ENCODE data around the gene PLXNA4. TPM values are rescaled to one million over a fixed set of nuclear protein-coding genes. Genes with fewer than 3 reads are reported as not detected.

The PLXNA4 gene
- polyA plus RNA-seq, 1 donor (not counting 4 experiments of a cell fraction or from before 2014, with no cell fraction given): 0.01 TPM

GRCh38 chr7:132185150-132185549 lies 391.1 kb downstream of the PLXNA4 start:
- Histone ChIP-seq H3K4me1 (ENCODE audit: control insufficient read depth, extremely low read depth, insufficient read depth, low read length) (no peaks in the 10 kb centered on the region), H3K9me3 (ENCODE audit: control insufficient read depth, low read depth, low read length) (peaks cover 2% of the 10 kb centered on the region), H3K4me3 (ENCODE audit: control insufficient read depth in 2 of 3, extremely low read depth in 1 of 3, insufficient read depth in 2 of 3, low read depth in 1 of 3, low read length in 3 of 3) (no peak overlapping the region), H3K79me2 (ENCODE audit: control insufficient read depth, insufficient read depth, low read length) (no peaks in the 10 kb centered on the region), H3K9ac (ENCODE audit: control insufficient read depth, extremely low read depth, insufficient read depth, low read length) (no peak overlapping the region), H3K36me3 (ENCODE audit: control insufficient read depth in 2 of 2, extremely low read depth in 1 of 2, insufficient read depth in 2 of 2, low read length in 2 of 2) (no peaks in the 10 kb centered on the region), H3K4me2 (ENCODE audit: control insufficient read depth, extremely low read depth, insufficient read depth, low read depth, low read length) (no peak overlapping the region), H3K27me3 (ENCODE audit: control insufficient read depth, extremely low read depth, insufficient read depth, low read length) (peaks cover 15% of the 10 kb centered on the region), H2AFZ (ENCODE audit: control insufficient read depth, low read length) (no peak overlapping the region), H3K9me1 (ENCODE audit: control insufficient read depth, extremely low read depth, insufficient read depth, low read length) (no peaks in the 10 kb centered on the region), H4K20me1 (ENCODE audit: control insufficient read depth, extremely low read depth, insufficient read depth, low read length) (no peaks in the 10 kb centered on the region), H3K27ac (ENCODE audit: control insufficient read depth, insufficient read depth, low read length) (no peak overlapping the region)
- dilution Hi-C loops (cut with MboI; ENCODE audit: extremely low pct_ligation_motif_present, low sequenced_read_pairs): no loop called here
- no peak for TF ChIP-seq CTCF (optimal IDR thresholded peaks at IDR 0.05 in 1 of 3, IDR thresholded peaks at IDR 0.05 in 1 of 3, conservative IDR thresholded peaks at IDR 0.05 in 1 of 3; ENCODE audit: extremely low read depth in 1 of 3, insufficient read depth in 2 of 3, low read length in 3 of 3)
- no peak for TF ChIP-seq EZH2 (IDR thresholded peaks at IDR 0.05; ENCODE audit: low read length)
- DNase-seq (ENCODE audit: low read depth, low spot score) (no peak), FAIRE-seq (no peak)

- Histone ChIP-seq H3K27me3 (ENCODE audit: control insufficient read depth, extremely low read depth, insufficient read depth, low read length) (peaks cover 11% of the 10 kb centered on the region), H3K9me3 (ENCODE audit: control insufficient read depth, low read depth, low read length) (peaks cover 2% of the 10 kb centered on the region), H3K36me3 (ENCODE audit: control insufficient read depth in 2 of 2, extremely low read depth in 1 of 2, insufficient read depth in 2 of 2, low read length in 2 of 2) (no peaks in the 10 kb centered on the region), H3K27ac (ENCODE audit: control insufficient read depth, insufficient read depth, low read length) (no peak overlapping the region), H3K4me3 (ENCODE audit: control insufficient read depth in 2 of 3, extremely low read depth in 1 of 3, insufficient read depth in 2 of 3, low read depth in 1 of 3, low read length in 3 of 3) (no peak overlapping the region), H3K9ac (ENCODE audit: control insufficient read depth, extremely low read depth, insufficient read depth, low read length) (no peak overlapping the region), H3K4me1 (ENCODE audit: control insufficient read depth, extremely low read depth, insufficient read depth, low read length) (no peaks in the 10 kb centered on the region), H4K20me1 (ENCODE audit: control insufficient read depth, extremely low read depth, insufficient read depth, low read length) (no peaks in the 10 kb centered on the region), H3K4me2 (ENCODE audit: control insufficient read depth, extremely low read depth, insufficient read depth, low read depth, low read length) (no peak overlapping the region), H3K79me2 (ENCODE audit: control insufficient read depth, insufficient read depth, low read length) (no peaks in the 10 kb centered on the region), H2AFZ (ENCODE audit: control insufficient read depth, low read length) (no peak overlapping the region), H3K9me1 (ENCODE audit: control insufficient read depth, extremely low read depth, insufficient read depth, low read length) (no peaks in the 10 kb centered on the region)
- no peak for FAIRE-seq
- DNase-seq (ENCODE audit: low read depth, low spot score): no peak
- dilution Hi-C loops (cut with MboI; ENCODE audit: extremely low pct_ligation_motif_present, low sequenced_read_pairs): no loop called here
- TF ChIP-seq CTCF (optimal IDR thresholded peaks at IDR 0.05 in 1 of 3, IDR thresholded peaks at IDR 0.05 in 1 of 3, conservative IDR thresholded peaks at IDR 0.05 in 1 of 3; ENCODE audit: extremely low read depth in 1 of 3, insufficient read depth in 2 of 3, low read length in 3 of 3) (no peak), EZH2 (IDR thresholded peaks at IDR 0.05; ENCODE audit: low read length) (no peak)
Observed at GRCh38 chr7:132183781-132184380, 392.4 kb downstream of the PLXNA4 start.

Measured in keratinocyte (primary cell).